Mammary epithelial cell (primary cell): ENCODE data around the gene DCXR.

Experiments used
- EZH2 ChIP-seq: IDR thresholded peaks from 2 replicates; pipeline ENCODE4 v1.6.1; 2012; ENCODE audit warnings: low read length, inconsistent platforms, borderline replicate concordance
- TF ChIP-seq, protein P1 (sequence below), 2 donors: IDR thresholded peaks in 1 of 2; conservative IDR thresholded peaks in 1 of 2; 2 replicates each; pipeline ENCODE4 v1.5.1; 2011 to 2012; ENCODE audit warnings: inconsistent platforms in 2 of 2, low read length in 2 of 2, mild to moderate bottlenecking in 2 of 2, control low read depth in 1 of 2, low read depth in 1 of 2; ENCODE audit not compliant: insufficient read depth in 1 of 2; ENCODE audit errors: extremely low read depth in 1 of 2

DNA sequence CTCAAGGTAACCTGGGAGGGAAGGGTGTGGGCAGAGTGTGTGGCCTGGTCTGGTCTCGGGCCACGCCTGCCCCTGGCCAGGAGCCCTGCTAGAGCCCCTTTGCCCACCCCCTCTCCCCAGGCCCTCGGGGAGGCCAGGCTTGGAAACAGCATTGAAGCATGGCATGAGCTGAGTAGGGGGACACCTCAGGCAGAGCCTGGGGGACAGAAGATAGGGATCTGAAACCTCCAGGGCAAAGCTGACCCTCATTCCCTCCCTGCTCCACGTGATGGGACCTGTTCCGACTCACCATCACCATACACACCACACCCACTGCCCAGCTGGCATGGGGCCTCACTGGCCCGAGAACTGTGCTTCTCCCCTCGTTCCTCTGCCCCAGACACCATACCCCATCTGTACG, 11.6 kb upstream of the DCXR start:
- TF ChIP-seq EZH2, result no peak
- TF ChIP-seq, protein P1, sequence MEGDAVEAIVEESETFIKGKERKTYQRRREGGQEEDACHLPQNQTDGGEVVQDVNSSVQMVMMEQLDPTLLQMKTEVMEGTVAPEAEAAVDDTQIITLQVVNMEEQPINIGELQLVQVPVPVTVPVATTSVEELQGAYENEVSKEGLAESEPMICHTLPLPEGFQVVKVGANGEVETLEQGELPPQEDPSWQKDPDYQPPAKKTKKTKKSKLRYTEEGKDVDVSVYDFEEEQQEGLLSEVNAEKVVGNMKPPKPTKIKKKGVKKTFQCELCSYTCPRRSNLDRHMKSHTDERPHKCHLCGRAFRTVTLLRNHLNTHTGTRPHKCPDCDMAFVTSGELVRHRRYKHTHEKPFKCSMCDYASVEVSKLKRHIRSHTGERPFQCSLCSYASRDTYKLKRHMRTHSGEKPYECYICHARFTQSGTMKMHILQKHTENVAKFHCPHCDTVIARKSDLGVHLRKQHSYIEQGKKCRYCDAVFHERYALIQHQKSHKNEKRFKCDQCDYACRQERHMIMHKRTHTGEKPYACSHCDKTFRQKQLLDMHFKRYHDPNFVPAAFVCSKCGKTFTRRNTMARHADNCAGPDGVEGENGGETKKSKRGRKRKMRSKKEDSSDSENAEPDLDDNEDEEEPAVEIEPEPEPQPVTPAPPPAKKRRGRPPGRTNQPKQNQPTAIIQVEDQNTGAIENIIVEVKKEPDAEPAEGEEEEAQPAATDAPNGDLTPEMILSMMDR (conservative IDR thresholded peaks at IDR 0.05 in 1 of 2, IDR thresholded peaks at IDR 0.05 in 1 of 2; ENCODE audit: extremely low read depth in 1 of 2, insufficient read depth in 1 of 2, low read depth in 1 of 2, low read length in 2 of 2), result no peak
